ENCODE results near the gene CYP11A1. TPM values are rescaled to one million over a fixed set of nuclear protein-coding genes. Genes with fewer than 3 reads are reported as not detected.

The CYP11A1 gene
- total RNA-seq, 4 donors from 2014 or later: 0.15 to 2.5 (median 0.67) TPM

DNA sequence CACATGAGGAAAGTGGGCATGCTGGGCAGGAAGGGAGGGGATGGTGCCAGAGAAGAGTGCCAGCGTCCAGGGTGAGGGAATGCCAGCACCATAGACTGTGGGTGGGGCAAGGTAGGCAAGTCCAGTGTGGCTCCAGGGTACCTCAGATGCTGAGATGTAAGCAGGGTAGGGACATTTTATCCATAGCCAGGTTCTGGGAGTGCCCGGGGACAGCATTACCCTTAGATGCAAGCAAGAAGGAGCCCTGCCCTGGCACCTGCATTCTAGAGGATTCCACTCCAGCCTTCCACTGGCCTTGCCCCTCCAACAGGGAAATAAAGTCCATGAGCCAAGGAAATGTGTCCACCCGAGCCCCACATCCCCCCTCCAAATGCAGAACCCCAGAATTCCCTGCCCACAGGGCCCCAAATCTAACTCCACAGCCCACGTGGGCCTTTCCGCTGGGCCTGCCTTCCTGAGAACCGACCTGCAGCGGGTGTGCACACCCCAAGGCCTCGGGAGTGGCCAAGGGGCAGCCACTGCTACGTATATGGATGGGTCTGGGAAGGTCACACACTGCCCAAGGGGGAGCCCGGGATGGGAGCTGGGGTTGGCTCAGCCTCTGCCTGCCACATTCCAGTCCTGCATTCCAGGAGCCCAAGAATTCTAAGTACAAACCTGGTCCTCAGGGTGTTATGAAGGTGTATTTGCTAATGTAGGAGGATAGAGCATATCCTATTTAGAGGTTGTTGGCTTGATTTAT is 20.3 kb upstream of the CYP11A1 start:
- no peaks in the 10 kb centered on the region for H3K27me3 ChIP-seq
- peaks cover 12 to 13% of the 10 kb centered on the region in 2 donors for H3K4me1 ChIP-seq
- DNase-seq (no peak), ATAC-seq (no peak)
- intact Hi-C loops (cut with DNase I; ENCODE audit: low total_unique reads): no loop called here
- H3K4me3 ChIP-seq: no peak overlapping the region
- in situ Hi-C loops (cut with MboI; ENCODE audit: low sequenced_read_pairs in 4 of 4): loop anchor here in 3 of 4 donors (5.0 to 25.0 kb wide), 2 partner anchors 50 to 375 kb away; no protein-coding TSS in a partner anchor
- TF ChIP-seq, protein P1, sequence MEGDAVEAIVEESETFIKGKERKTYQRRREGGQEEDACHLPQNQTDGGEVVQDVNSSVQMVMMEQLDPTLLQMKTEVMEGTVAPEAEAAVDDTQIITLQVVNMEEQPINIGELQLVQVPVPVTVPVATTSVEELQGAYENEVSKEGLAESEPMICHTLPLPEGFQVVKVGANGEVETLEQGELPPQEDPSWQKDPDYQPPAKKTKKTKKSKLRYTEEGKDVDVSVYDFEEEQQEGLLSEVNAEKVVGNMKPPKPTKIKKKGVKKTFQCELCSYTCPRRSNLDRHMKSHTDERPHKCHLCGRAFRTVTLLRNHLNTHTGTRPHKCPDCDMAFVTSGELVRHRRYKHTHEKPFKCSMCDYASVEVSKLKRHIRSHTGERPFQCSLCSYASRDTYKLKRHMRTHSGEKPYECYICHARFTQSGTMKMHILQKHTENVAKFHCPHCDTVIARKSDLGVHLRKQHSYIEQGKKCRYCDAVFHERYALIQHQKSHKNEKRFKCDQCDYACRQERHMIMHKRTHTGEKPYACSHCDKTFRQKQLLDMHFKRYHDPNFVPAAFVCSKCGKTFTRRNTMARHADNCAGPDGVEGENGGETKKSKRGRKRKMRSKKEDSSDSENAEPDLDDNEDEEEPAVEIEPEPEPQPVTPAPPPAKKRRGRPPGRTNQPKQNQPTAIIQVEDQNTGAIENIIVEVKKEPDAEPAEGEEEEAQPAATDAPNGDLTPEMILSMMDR (IDR thresholded peaks at IDR 0.05 in 4 of 5, conservative IDR thresholded peaks at IDR 0.05 in 1 of 5): no peak
- TF ChIP-seq POLR2A (IDR thresholded peaks at IDR 0.05): no peak
- no peaks in the 10 kb centered on the region for H3K36me3 ChIP-seq
- H3K9me3 ChIP-seq: no peaks in the 10 kb centered on the region
- H3K27ac ChIP-seq: no peak overlapping the region

DNA sequence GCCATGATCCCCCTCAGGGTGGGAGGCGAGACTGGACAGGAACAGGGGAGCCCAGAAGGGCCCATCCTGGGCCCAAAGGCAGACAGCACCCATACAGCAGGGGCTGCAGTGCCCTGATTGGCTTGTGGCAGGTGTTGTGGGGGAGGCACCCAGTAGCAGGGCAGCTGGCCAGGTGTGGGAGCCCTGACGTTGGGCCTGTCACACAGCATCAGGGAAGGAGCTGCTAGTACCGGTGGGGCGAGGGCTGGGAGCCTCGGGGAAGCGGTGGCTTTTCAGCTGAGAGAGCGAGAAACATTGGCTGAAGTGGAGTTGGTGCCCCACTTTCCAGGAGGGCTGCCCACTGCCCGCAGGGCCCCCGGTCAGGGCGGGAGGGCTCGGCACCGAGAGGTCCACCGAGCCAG is 19.7 kb upstream of the CYP11A1 start:
- in situ Hi-C loops (cut with MboI; ENCODE audit: low sequenced_read_pairs in 4 of 4): loop anchor here in 3 of 4 donors (5.0 to 25.0 kb wide), 2 partner anchors 50 to 375 kb away; no protein-coding TSS in a partner anchor
- no peak for DNase-seq
- Histone ChIP-seq H3K4me3 (no peak overlapping the region), H3K9me3 (no peaks in the 10 kb centered on the region), H3K27me3 (no peaks in the 10 kb centered on the region), H3K36me3 (no peaks in the 10 kb centered on the region), H3K4me1 (peaks cover 12 to 13% of the 10 kb centered on the region in 2 donors), H3K27ac (no peak overlapping the region)
- intact Hi-C loops (cut with DNase I; ENCODE audit: low total_unique reads): no loop called here
- no peak for ATAC-seq
- TF ChIP-seq, protein P1 (IDR thresholded peaks at IDR 0.05 in 4 of 5, conservative IDR thresholded peaks at IDR 0.05 in 1 of 5): no peak
- TF ChIP-seq POLR2A (IDR thresholded peaks at IDR 0.05): no peak

DNA sequence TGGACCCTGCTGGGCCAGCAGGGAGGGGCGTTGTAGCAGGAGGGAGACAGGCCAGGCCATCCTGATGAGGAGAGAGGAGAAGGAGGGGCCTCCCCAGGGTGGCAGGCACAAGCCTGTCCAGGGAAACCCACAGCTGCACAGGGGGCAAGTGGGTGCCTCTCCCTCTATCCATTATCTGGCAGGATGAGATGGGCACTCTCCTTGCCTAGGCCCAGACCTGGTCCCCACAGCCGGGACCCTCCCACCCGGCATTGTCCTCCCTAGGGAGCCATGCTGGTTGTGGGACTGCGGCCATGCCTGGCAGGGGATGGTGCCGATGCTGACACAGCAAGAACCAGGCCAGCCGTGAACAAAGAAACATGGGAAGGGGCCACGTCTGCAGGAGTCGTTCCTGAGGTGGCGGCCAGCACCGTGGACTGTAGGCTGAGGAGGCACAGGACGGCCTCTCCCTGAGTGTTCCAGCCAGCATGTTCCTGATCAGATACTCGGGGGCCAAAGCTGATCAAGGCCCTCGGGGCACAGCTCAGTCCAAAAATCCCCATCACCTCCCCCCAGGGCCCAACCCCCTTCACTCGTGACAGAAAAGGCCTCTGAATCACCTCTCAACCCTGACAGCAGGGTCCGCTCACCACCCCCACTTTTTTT is 19.2 kb upstream of the CYP11A1 start:
- in situ Hi-C loops (cut with MboI; ENCODE audit: low sequenced_read_pairs in 4 of 4): loop anchor here in 3 of 4 donors (5.0 to 25.0 kb wide), 2 partner anchors 51 to 376 kb away; no protein-coding TSS in a partner anchor
- intact Hi-C loops (cut with DNase I; ENCODE audit: low total_unique reads): no loop called here
- no peaks in the 10 kb centered on the region for H3K9me3 ChIP-seq
- H3K4me3 ChIP-seq: no peak overlapping the region
- ATAC-seq (no peak), DNase-seq (no peak)
- no peak for TF ChIP-seq POLR2A (IDR thresholded peaks at IDR 0.05)
- TF ChIP-seq, protein P1 (IDR thresholded peaks at IDR 0.05 in 4 of 5, conservative IDR thresholded peaks at IDR 0.05 in 1 of 5): no peak
- H3K4me1 ChIP-seq: peaks cover 12 to 13% of the 10 kb centered on the region in 2 donors
- no peaks in the 10 kb centered on the region for H3K36me3 ChIP-seq
- no peak overlapping the region for H3K27ac ChIP-seq
- no peaks in the 10 kb centered on the region for H3K27me3 ChIP-seq

DNA sequence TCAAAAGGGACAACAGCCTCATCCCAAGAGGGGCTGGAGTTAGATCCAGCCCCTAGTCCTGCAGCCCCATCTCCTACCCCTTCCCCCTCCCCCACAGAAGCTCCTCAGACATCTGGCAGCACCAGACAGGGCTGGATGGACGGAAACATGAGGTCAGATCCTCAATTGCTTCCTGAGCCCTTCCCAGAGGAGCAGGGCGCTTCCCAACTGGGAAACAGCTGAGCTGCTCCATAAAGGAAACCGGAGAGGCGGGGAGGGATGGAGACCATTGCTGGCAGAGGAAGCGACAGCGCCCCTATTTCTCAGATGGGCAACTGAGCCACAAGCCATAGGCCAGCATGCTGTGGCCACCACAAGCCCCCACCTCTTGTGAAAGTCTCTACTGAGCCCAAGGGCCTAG is 18.3 kb upstream of the CYP11A1 start:
- in situ Hi-C loops (cut with MboI; ENCODE audit: low sequenced_read_pairs in 4 of 4) (loop anchor here in 3 of 4 donors (5.0 to 25.0 kb wide), 2 partner anchors 52 to 377 kb away; no protein-coding TSS in a partner anchor), intact Hi-C loops (cut with DNase I; ENCODE audit: low total_unique reads) (no loop called here)
- no peaks in the 10 kb centered on the region for H3K9me3 ChIP-seq
- ATAC-seq: peak in 1 of 2 donors; percentile 17
- peaks cover 12 to 13% of the 10 kb centered on the region in 2 donors for H3K4me1 ChIP-seq
- no peaks in the 10 kb centered on the region for H3K36me3 ChIP-seq
- no peaks in the 10 kb centered on the region for H3K27me3 ChIP-seq
- TF ChIP-seq, protein P1 (IDR thresholded peaks at IDR 0.05 in 4 of 5, conservative IDR thresholded peaks at IDR 0.05 in 1 of 5): no peak
- no peak for TF ChIP-seq POLR2A (IDR thresholded peaks at IDR 0.05)
- no peak for DNase-seq
- peak overlapping the region in 2 of 4 donors; percentile 19 to 34 for H3K27ac ChIP-seq
- H3K4me3 ChIP-seq: no peak overlapping the region

Data from gastrocnemius medialis (tissue), 4 donors.